ENCODE measurements around the gene CYTH2.
"Not testable (repeated sequence)": the region's sequence is repeated elsewhere in the genome, so short reads cannot be mapped to it uniquely, and the experiment has no call there.

The CYTH2 gene

GRCh38 chr19:48480558-48481500, 11.7 kb downstream of the CYTH2 start:
- peak; percentile 80 for FAIRE-seq
- TF ChIP-seq TAF1 (IDR thresholded peaks at IDR 0.05; ENCODE audit: low read depth, low read length) (no peak), POLR2AphosphoS5 (IDR thresholded peaks at IDR 0.05; ENCODE audit: low read depth, low read length) (no peak; the same call in 1 of the 2 replicates), POU2F2 (IDR thresholded peaks at IDR 0.05; ENCODE audit: low read depth, low read length) (no peak), SPI1 (IDR thresholded peaks at IDR 0.05; ENCODE audit: low read depth, low read length) (no peak)
- DNase-seq (ENCODE audit: insufficient read length, low spot score): no peak

- no peak for DNase-seq (ENCODE audit: insufficient read length, low spot score)
- TF ChIP-seq TAF1 (IDR thresholded peaks at IDR 0.05; ENCODE audit: low read depth, low read length): no peak
- no peak for TF ChIP-seq POLR2A (IDR thresholded peaks at IDR 0.05; ENCODE audit: low read depth, low read length)
- no peak for TF ChIP-seq SPI1 (IDR thresholded peaks at IDR 0.05; ENCODE audit: low read depth, low read length)
- TF ChIP-seq POLR2AphosphoS5 (IDR thresholded peaks at IDR 0.05; ENCODE audit: low read depth, low read length): no peak
- no peak for TF ChIP-seq POU2F2 (IDR thresholded peaks at IDR 0.05; ENCODE audit: low read depth, low read length)
- no peak for TF ChIP-seq PAX5 (IDR thresholded peaks at IDR 0.05; ENCODE audit: insufficient read depth, low read length, severe bottlenecking)
- FAIRE-seq: no peak
Observed at GRCh38 chr19:48481846-48482639, 12.9 kb downstream of the CYTH2 start.

- FAIRE-seq (no peak), DNase-seq (ENCODE audit: insufficient read length, low spot score) (no peak)
- TF ChIP-seq POLR2AphosphoS5 (IDR thresholded peaks at IDR 0.05; ENCODE audit: low read depth, low read length) (no peak), POLR2A (IDR thresholded peaks at IDR 0.05; ENCODE audit: low read depth, low read length) (no peak), POU2F2 (IDR thresholded peaks at IDR 0.05; ENCODE audit: low read depth, low read length) (no peak), TAF1 (IDR thresholded peaks at IDR 0.05; ENCODE audit: low read depth, low read length) (no peak), SPI1 (IDR thresholded peaks at IDR 0.05; ENCODE audit: low read depth, low read length) (no peak), PAX5 (IDR thresholded peaks at IDR 0.05; ENCODE audit: insufficient read depth, low read length, severe bottlenecking) (no peak)
Observed at GRCh38 chr19:48483301-48483700, 14.1 kb downstream of the CYTH2 start.

- TF ChIP-seq SPI1 (IDR thresholded peaks at IDR 0.05; ENCODE audit: low read depth, low read length) (no peak), POU2F2 (IDR thresholded peaks at IDR 0.05; ENCODE audit: low read depth, low read length) (no peak), PAX5 (IDR thresholded peaks at IDR 0.05; ENCODE audit: insufficient read depth, low read length, severe bottlenecking) (no peak), POLR2AphosphoS5 (IDR thresholded peaks at IDR 0.05; ENCODE audit: low read depth, low read length) (no peak), POLR2A (IDR thresholded peaks at IDR 0.05; ENCODE audit: low read depth, low read length) (no peak), TAF1 (IDR thresholded peaks at IDR 0.05; ENCODE audit: low read depth, low read length) (no peak)
- no peak for FAIRE-seq
- DNase-seq (ENCODE audit: insufficient read length, low spot score): no peak
Observed at GRCh38 chr19:48484247-48484893, 15.2 kb downstream of the CYTH2 start.

- TF ChIP-seq TAF1 (IDR thresholded peaks at IDR 0.05; ENCODE audit: low read depth, low read length): no peak
- TF ChIP-seq POLR2AphosphoS5 (IDR thresholded peaks at IDR 0.05; ENCODE audit: low read depth, low read length): no peak
- no peak for TF ChIP-seq PAX5 (IDR thresholded peaks at IDR 0.05; ENCODE audit: insufficient read depth, low read length, severe bottlenecking)
- no peak for TF ChIP-seq POLR2A (IDR thresholded peaks at IDR 0.05; ENCODE audit: low read depth, low read length)
- TF ChIP-seq SPI1 (IDR thresholded peaks at IDR 0.05; ENCODE audit: low read depth, low read length): no peak
- TF ChIP-seq POU2F2 (IDR thresholded peaks at IDR 0.05; ENCODE audit: low read depth, low read length): no peak
- FAIRE-seq (no peak), DNase-seq (ENCODE audit: insufficient read length, low spot score) (no peak)
Observed at GRCh38 chr19:48484931-48485612, 15.9 kb downstream of the CYTH2 start.

GRCh38 chr19:48486706-48487105, 17.5 kb downstream of the CYTH2 start:
- DNase-seq (ENCODE audit: insufficient read length, low spot score); FAIRE-seq: not testable (repeated sequence)

GRCh38 chr19:48487544-48487943, 18.4 kb downstream of the CYTH2 start:
- FAIRE-seq (no peak), DNase-seq (ENCODE audit: insufficient read length, low spot score) (no peak)
- TF ChIP-seq POU2F2 (IDR thresholded peaks at IDR 0.05; ENCODE audit: low read depth, low read length) (no peak), POLR2AphosphoS5 (IDR thresholded peaks at IDR 0.05; ENCODE audit: low read depth, low read length) (no peak), POLR2A (IDR thresholded peaks at IDR 0.05; ENCODE audit: low read depth, low read length) (no peak), SPI1 (IDR thresholded peaks at IDR 0.05; ENCODE audit: low read depth, low read length) (no peak), TAF1 (IDR thresholded peaks at IDR 0.05; ENCODE audit: low read depth, low read length) (no peak), PAX5 (IDR thresholded peaks at IDR 0.05; ENCODE audit: insufficient read depth, low read length, severe bottlenecking) (no peak)

GRCh38 chr19:48487948-48488347, 18.8 kb downstream of the CYTH2 start:
- no peak for FAIRE-seq
- no peak for DNase-seq (ENCODE audit: insufficient read length, low spot score)
- TF ChIP-seq SPI1 (IDR thresholded peaks at IDR 0.05; ENCODE audit: low read depth, low read length): no peak
- no peak for TF ChIP-seq TAF1 (IDR thresholded peaks at IDR 0.05; ENCODE audit: low read depth, low read length)
- TF ChIP-seq POU2F2 (IDR thresholded peaks at IDR 0.05; ENCODE audit: low read depth, low read length): no peak
- TF ChIP-seq PAX5 (IDR thresholded peaks at IDR 0.05; ENCODE audit: insufficient read depth, low read length, severe bottlenecking): no peak
- no peak for TF ChIP-seq POLR2A (IDR thresholded peaks at IDR 0.05; ENCODE audit: low read depth, low read length)
- no peak for TF ChIP-seq POLR2AphosphoS5 (IDR thresholded peaks at IDR 0.05; ENCODE audit: low read depth, low read length)

- FAIRE-seq; DNase-seq (ENCODE audit: insufficient read length, low spot score): not testable (repeated sequence)
Observed at GRCh38 chr19:48488478-48488877, 19.3 kb downstream of the CYTH2 start.
